ENCODE data around the gene PPL.
A peak's percentile ranks its signal among the peaks of the same experiment; 100 is the strongest.
"Not testable (repeated sequence)": the region's sequence is repeated elsewhere in the genome, so short reads cannot be mapped to it uniquely, and the experiment has no call there.

The PPL gene

DNA sequence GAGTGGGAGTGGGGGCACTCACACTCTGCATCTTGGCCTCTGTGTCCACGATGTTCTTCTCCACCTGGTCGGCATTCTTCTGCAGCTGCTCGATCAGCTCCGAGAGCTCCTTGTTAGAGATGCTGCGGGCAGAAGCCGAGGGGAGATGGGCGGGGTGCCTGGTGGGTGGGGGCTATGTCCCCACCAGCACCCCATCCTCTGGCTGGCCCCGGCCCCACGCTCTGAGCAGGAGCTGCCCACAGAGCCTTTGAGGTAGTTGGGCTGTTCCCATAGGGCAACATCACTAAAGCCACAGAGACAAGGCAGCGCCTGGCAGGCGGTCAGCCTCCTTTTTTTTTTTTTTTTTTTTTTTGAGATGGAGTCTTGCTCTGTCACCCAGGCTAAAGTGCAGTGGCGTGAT lies 26.1 kb downstream of the PPL start:
- H3K4me3 Mint-ChIP-seq, result no peak overlapping the region
- ATAC-seq, result no peak
- H3K27me3 Mint-ChIP-seq, result no peaks in the 10 kb centered on the region
- no peaks in the 10 kb centered on the region for H3K4me1 Mint-ChIP-seq
- DNase-seq, result no peak
- no peaks in the 10 kb centered on the region for H3K9me3 Mint-ChIP-seq
- H3K27ac Mint-ChIP-seq, result no peak overlapping the region

DNA sequence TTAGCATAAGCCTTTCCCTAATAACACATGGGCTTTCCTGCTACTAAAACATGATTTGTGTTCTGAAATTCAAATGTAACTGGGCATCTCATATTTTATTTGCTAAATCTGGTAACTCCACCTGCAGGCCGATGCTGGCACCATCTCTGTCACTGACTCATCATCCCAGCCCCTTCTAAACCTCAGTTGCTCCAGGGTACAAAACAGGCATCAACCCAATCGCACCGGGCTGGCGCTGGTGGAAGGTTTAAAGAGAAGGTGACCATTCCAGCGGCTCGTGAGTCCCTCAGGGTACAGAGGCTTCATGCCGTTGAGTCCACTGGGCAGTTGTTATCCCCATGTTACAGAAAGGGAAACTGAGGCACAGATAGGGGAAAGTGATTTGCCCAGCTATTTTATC lies 27.1 kb downstream of the PPL start:
- H3K9me3 Mint-ChIP-seq, result no peaks in the 10 kb centered on the region
- no peak for ATAC-seq

DNA sequence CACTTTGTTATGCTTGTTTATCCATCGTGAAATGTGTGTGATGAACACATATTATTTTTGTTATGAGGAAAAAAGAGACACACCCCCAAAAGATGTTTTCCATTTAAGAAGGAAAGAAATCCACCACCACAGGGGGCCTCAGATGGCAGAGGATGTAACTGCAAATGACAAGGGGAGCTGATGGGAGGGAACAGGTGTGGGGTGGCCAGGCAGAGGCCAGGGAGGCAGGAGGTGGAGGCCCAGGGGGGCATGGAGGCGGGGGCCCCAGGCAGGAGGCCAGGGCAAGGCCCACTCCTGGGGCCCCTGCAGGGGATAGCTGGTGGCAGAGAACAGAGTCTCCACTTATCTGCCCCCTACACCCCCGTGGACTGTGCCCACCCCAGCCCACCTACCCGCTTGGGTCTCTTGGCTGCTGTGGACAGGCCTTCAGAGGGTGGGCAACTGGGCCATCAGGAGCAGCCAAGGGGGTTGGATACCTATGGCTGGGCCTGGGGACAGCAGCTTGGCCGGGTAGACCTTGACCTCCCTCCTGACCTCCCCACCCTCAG lies 28.0 kb downstream of the PPL start:
- Mint-ChIP-seq H3K27me3 (peaks cover 18% of the 10 kb centered on the region), H3K4me3 (no peak overlapping the region), H3K9me3 (no peaks in the 10 kb centered on the region), H3K4me1 (no peaks in the 10 kb centered on the region), H3K27ac (no peak overlapping the region)
- ATAC-seq, result peak; percentile 53
- no peak for DNase-seq

More for the DNA sequence above, 27.1 kb downstream of the PPL start:
- DNase-seq, result no peak
- Mint-ChIP-seq H3K4me1 (no peaks in the 10 kb centered on the region), H3K4me3 (no peak overlapping the region), H3K27ac (no peak overlapping the region), H3K27me3 (peaks cover 9% of the 10 kb centered on the region)

DNA sequence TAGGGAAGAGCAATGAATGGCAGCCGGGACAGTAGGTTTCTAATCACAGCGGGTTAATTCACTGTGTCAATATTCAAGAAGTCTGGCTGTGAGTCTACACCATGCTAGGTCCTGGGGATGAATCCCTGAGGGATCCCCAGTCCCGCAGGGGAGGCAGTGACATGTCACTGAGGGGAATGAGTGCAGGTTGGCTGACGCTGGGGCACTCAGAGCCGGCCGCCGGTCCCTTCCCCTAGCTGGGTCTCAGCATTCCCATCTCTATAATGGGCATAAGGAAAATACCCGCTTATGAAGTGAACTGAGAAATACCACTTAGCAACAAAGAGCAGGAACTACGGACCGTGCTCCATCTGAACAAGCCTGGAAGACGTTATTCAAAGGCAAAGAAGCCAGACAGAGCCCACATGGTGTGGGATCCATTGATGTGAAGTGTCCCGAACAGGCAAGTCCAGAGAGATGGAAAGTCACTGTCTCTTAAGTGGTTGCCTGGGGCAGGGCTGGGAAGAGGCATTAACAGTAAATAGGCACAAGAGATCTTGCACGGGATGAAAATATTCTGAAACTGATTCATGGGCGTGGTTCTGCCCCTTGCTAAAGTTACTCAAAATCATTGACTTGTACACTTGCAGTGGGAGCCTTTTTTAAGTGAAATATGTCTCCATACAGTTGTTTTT lies 31.9 kb downstream of the PPL start:
- Mint-ChIP-seq H3K27me3 (peaks cover 36% of the 10 kb centered on the region), H3K27ac (no peak overlapping the region), H3K4me3 (no peak overlapping the region), H3K4me1 (no peaks in the 10 kb centered on the region), H3K9me3 (no peaks in the 10 kb centered on the region)
- DNase-seq, result no peak
- no peak for ATAC-seq

GRCh38 chr16:4904108-4904941 lies 32.6 kb downstream of the PPL start:
- peaks cover 36% of the 10 kb centered on the region for H3K27me3 Mint-ChIP-seq
- no peak overlapping the region for H3K27ac Mint-ChIP-seq
- H3K9me3 Mint-ChIP-seq, result no peaks in the 10 kb centered on the region
- no peaks in the 10 kb centered on the region for H3K4me1 Mint-ChIP-seq
- ATAC-seq, result no peak
- no peak for DNase-seq
- no peak overlapping the region for H3K4me3 Mint-ChIP-seq

DNA sequence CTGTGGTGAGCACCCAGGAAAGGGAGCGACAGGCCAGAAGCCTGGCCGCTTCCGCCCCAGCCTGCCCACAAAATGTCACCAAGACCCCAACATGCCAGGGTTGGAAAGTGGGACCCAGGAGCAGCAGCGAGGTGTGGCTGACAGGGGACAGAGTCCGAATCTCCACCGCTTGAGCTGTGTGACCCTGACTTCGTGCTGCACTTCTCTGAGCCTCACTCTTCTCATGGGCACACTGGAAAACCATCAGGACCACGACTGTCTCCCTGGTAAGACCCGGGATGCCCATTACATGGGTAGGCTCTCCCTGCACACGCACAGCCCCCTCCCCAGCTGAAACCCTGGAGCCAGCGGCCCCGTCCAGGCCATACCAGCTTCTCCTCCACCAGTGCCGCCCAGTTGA lies 34.9 kb downstream of the PPL start:
- H3K9me3 Mint-ChIP-seq, result no peaks in the 10 kb centered on the region
- no peak overlapping the region for H3K27ac Mint-ChIP-seq
- DNase-seq (no peak), ATAC-seq (no peak)
- no peaks in the 10 kb centered on the region for H3K4me1 Mint-ChIP-seq
- peaks cover 36% of the 10 kb centered on the region for H3K27me3 Mint-ChIP-seq
- H3K4me3 Mint-ChIP-seq, result no peak overlapping the region

DNA sequence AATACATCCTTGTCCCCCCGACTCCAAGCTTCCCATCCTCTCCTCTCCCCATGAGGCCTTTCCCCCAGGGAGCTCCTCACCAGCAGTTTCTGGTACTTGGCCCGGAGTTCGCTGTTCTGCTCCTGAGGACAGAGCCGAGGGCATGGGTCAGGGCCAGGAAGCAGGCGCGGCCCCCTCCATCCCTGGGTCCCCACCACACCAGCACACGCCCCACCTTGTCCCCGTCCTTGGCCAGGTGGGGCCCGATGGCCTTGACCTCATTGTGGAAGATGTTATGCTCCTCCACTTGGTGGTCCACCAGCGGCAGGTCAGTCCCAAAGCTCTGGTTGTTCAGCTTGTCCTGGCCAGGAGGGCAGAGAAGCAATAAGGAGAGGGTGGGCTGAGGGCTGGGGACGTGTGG lies 36.2 kb downstream of the PPL start:
- no peaks in the 10 kb centered on the region for H3K9me3 Mint-ChIP-seq
- ATAC-seq, result no peak
- H3K4me3 Mint-ChIP-seq, result no peak overlapping the region
- no peak overlapping the region for H3K27ac Mint-ChIP-seq
- no peaks in the 10 kb centered on the region for H3K4me1 Mint-ChIP-seq
- no peak for DNase-seq
- peaks cover 36% of the 10 kb centered on the region for H3K27me3 Mint-ChIP-seq

GRCh38 chr16:4900036-4900435 lies 36.9 kb downstream of the PPL start:
- no peak overlapping the region for H3K4me3 Mint-ChIP-seq
- ATAC-seq (no peak), DNase-seq (no peak)
- H3K27ac Mint-ChIP-seq, result no peak overlapping the region
- peaks cover 29% of the 10 kb centered on the region for H3K27me3 Mint-ChIP-seq
- no peaks in the 10 kb centered on the region for H3K4me1 Mint-ChIP-seq
- no peaks in the 10 kb centered on the region for H3K9me3 Mint-ChIP-seq

GRCh38 chr16:4899474-4899846 lies 37.5 kb downstream of the PPL start:
- H3K9me3 Mint-ChIP-seq, result no peaks in the 10 kb centered on the region
- H3K27ac Mint-ChIP-seq, result no peak overlapping the region
- no peak for DNase-seq
- no peak overlapping the region for H3K4me3 Mint-ChIP-seq
- H3K27me3 Mint-ChIP-seq, result peaks cover 24% of the 10 kb centered on the region
- ATAC-seq, result no peak
- H3K4me1 Mint-ChIP-seq, result no peaks in the 10 kb centered on the region

- H3K27me3 Mint-ChIP-seq, result peaks cover 18% of the 10 kb centered on the region
- H3K4me3 Mint-ChIP-seq, result no peak overlapping the region
- H3K9me3 Mint-ChIP-seq, result no peaks in the 10 kb centered on the region
- no peak for DNase-seq
- ATAC-seq, result no peak
- no peak overlapping the region for H3K27ac Mint-ChIP-seq
- no peaks in the 10 kb centered on the region for H3K4me1 Mint-ChIP-seq
Measured at GRCh38 chr16:4898811-4899473, 38.0 kb downstream of the PPL start.

DNA sequence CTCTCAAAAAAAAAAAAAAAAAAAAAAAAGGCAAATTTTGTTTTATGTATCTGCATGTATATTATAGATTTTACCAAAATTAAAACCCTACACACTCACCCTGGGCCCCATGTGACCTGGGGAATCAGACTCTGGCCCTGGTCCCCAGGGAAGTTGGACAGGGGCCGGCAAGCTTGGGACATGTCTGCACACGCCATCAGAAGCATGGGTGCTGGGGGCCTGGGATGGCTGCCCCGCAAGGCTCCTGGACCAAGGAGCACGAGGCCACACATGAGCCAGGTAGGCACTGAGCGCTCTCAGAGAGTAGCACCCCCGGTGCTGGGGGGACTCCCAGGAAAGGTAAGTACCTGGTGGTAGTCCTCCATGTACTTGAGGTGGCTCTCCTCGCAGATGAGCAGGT lies 39.6 kb downstream of the PPL start:
- DNase-seq (no peak), ATAC-seq (no peak)
- H3K4me1 Mint-ChIP-seq, result no peaks in the 10 kb centered on the region
- H3K27ac Mint-ChIP-seq, result no peak overlapping the region
- no peaks in the 10 kb centered on the region for H3K9me3 Mint-ChIP-seq
- H3K27me3 Mint-ChIP-seq, result peaks cover 3% of the 10 kb centered on the region
- no peak overlapping the region for H3K4me3 Mint-ChIP-seq

DNA sequence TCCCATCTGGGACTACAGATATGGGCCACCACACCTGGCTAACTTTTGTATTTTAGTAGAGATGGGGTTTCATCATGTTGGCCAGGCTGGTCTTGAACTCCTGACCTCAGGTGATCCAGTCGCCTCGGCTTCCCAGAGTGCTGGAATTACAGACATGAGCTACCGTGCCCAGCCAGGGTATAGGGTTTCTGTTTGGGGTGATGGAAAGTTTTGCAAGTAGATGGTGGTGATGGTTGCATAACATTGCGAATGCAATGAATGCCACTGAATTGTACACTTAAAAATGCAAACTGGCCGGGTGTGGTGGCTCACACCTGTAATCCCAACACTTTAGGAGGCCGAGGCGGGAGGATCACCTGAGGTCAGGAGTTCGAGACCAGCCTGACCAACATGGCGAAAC lies 40.2 kb downstream of the PPL start:
- H3K27ac Mint-ChIP-seq, H3K4me1 Mint-ChIP-seq, DNase-seq, H3K9me3 Mint-ChIP-seq, H3K27me3 Mint-ChIP-seq, H3K4me3 Mint-ChIP-seq, ATAC-seq: not testable (repeated sequence)

- no peaks in the 10 kb centered on the region for H3K4me1 Mint-ChIP-seq
- H3K27me3 Mint-ChIP-seq, result no peaks in the 10 kb centered on the region
- ATAC-seq (peak; percentile 28), DNase-seq (no peak)
- H3K27ac Mint-ChIP-seq, result no peak overlapping the region
- no peak overlapping the region for H3K4me3 Mint-ChIP-seq
- H3K9me3 Mint-ChIP-seq, result no peaks in the 10 kb centered on the region
Measured at GRCh38 chr16:4895366-4895765, 41.6 kb downstream of the PPL start.

- no peak for ATAC-seq
- Mint-ChIP-seq H3K27me3 (no peaks in the 10 kb centered on the region), H3K27ac (no peak overlapping the region), H3K4me1 (no peaks in the 10 kb centered on the region), H3K4me3 (no peak overlapping the region), H3K9me3 (no peaks in the 10 kb centered on the region)
- no peak for DNase-seq
Measured at GRCh38 chr16:4894276-4895150, 42.4 kb downstream of the PPL start.

DNA sequence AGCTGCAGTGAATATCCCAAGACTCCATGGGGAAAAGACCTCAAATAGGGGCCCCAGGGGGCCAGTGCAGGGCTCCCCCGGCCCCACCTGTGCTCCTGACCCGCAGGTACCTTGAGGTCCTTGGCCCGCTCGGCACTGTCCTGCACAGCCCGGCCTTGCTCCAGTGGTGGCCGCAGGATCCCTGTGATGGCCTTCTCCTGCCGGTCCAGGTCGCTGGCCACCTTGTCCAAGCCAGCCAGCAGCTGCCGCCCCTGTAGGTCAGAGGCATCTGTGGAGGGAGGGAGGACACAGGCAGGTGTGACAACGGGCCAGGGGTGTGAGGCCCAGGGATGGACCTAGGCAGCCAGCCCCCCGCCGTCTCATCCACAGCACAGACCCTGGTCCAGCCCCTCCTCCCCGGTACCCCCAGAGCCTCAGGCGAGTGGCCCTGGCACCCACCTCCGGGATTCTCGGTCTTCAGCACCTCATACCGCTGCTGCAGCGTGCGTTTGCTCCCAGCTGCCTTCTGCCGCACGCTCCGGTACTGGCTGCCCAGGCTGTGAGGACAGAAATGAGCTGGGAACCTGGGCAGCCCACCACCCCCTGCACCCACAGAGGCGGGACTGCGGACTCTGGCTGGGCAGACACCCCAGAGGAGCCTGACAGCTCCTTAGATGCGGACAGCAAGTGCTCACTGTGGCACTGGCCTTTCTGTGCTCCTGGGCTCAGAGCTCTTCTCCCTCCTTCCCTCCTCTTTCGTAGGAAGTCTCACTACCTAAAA lies 43.7 kb downstream of the PPL start:
- Mint-ChIP-seq H3K4me1 (no peaks in the 10 kb centered on the region), H3K27me3 (no peaks in the 10 kb centered on the region), H3K4me3 (no peak overlapping the region), H3K27ac (peak overlapping the region in 1 of 2 donors; percentile 44), H3K9me3 (no peaks in the 10 kb centered on the region)
- no peak for DNase-seq
- peak; percentile 19 for ATAC-seq

Measured in stimulated activated naive CD8-positive, alpha-beta T cell treated with anti-CD3 and anti-CD28 coated beads, Interleukin-15, amount 100 ng/mL, for 72 hours (primary cell).